HepG2 (cell line): ENCODE measurements around the gene SF3A2. TPM values are rescaled to one million over a fixed set of nuclear protein-coding genes. Genes with fewer than 3 reads are reported as not detected.

ENCODE experiments used
- CAMTA2 ChIP-seq: sonication (generic); formaldehyde crosslinking; IDR thresholded peaks from 2 replicates; pipeline ENCODE4 v1.4.0; 2020; ENCODE audit warnings: mild to moderate bottlenecking, missing genetic modification reagents, borderline replicate concordance
- DPF2 ChIP-seq: sonication (generic); formaldehyde crosslinking; IDR thresholded peaks from 2 replicates; pipeline ENCODE4 v1.4.0; 2020; ENCODE audit warnings: mild to moderate bottlenecking, low read depth, missing genetic modification reagents, borderline replicate concordance
- FOXC1 ChIP-seq: sonication (generic); formaldehyde crosslinking; IDR thresholded peaks from 2 replicates; pipeline ENCODE4 v1.8.0; 2022; ENCODE audit warnings: mild to moderate bottlenecking, missing genetic modification reagents, borderline replicate concordance
- GTF3A ChIP-seq: sonication (generic); formaldehyde crosslinking; conservative IDR thresholded peaks from 2 replicates; pipeline ENCODE4 v1.4.0; 2020; ENCODE audit warnings: mild to moderate bottlenecking, missing genetic modification reagents
- HDAC2 ChIP-seq: sonication (generic); formaldehyde crosslinking; IDR thresholded peaks from 2 replicates; pipeline ENCODE4 v1.4.0; 2020; ENCODE audit warnings: missing genetic modification reagents
- MNT ChIP-seq: fragments of 450-650 bp; IDR thresholded peaks from 2 replicates; pipeline ENCODE4 v1.6.1; 2016
- NFATC3 ChIP-seq: sonication (generic); formaldehyde crosslinking; IDR thresholded peaks from 2 replicates; pipeline ENCODE4 v1.5.1; 2020; ENCODE audit warnings: mild to moderate bottlenecking, missing genetic modification reagents
- NFKBIZ ChIP-seq: IDR thresholded peaks from 2 replicates; pipeline ENCODE4 v1.6.1; 2018; ENCODE audit warnings: missing genetic modification reagents, missing compliant biosample characterization
- PRDM4 ChIP-seq: sonication (generic); formaldehyde crosslinking; IDR thresholded peaks from 2 replicates; pipeline ENCODE4 v1.9.0; 2021; ENCODE audit warnings: missing genetic modification reagents, borderline replicate concordance
- REPIN1 ChIP-seq: sonication (generic); formaldehyde crosslinking; IDR thresholded peaks from 2 replicates; pipeline ENCODE4 v1.8.0; 2022; ENCODE audit warnings: missing genetic modification reagents, low read depth, mild to moderate bottlenecking, borderline replicate concordance
- RFX5 ChIP-seq: IDR thresholded peaks from 2 replicates; pipeline ENCODE4 v1.6.1; 2011; ENCODE audit warnings: low read depth, low read length, improper control_type of control experiment
- RORA ChIP-seq: sonication (generic); formaldehyde crosslinking; IDR thresholded peaks from 2 replicates; pipeline ENCODE4 v1.5.0; 2020; ENCODE audit warnings: mild to moderate bottlenecking, missing genetic modification reagents, moderate library complexity
- SNAPC2 ChIP-seq: sonication (generic); formaldehyde crosslinking; IDR thresholded peaks from 2 replicates; pipeline ENCODE4 v1.8.1; 2022; ENCODE audit warnings: mild to moderate bottlenecking, missing genetic modification reagents
- TOPORS ChIP-seq: sonication (generic); formaldehyde crosslinking; IDR thresholded peaks from 2 replicates; pipeline ENCODE4 v1.8.0; 2023; ENCODE audit warnings: mild to moderate bottlenecking, missing genetic modification reagents
- ZNF235 ChIP-seq: sonication (generic); formaldehyde crosslinking; IDR thresholded peaks from 2 replicates; pipeline ENCODE4 v1.8.1; 2023; ENCODE audit warnings: mild to moderate bottlenecking, missing genetic modification reagents, borderline replicate concordance
- ZNF329 ChIP-seq: sonication (generic); formaldehyde crosslinking; IDR thresholded peaks from 2 replicates; pipeline ENCODE4 v1.9.0; 2021; ENCODE audit warnings: low read depth, mild to moderate bottlenecking, missing genetic modification reagents
- ZNF382 ChIP-seq: sonication (generic); formaldehyde crosslinking; IDR thresholded peaks from 2 replicates; pipeline ENCODE4 v1.5.0; 2020; ENCODE audit warnings: missing genetic modification reagents, mild to moderate bottlenecking, borderline replicate concordance
- ZNF580 ChIP-seq: IDR thresholded peaks from 2 replicates; pipeline ENCODE4 v1.6.1; 2016; ENCODE audit warnings: low read depth, borderline replicate concordance
- ZNF772 ChIP-seq: sonication (generic); formaldehyde crosslinking; IDR thresholded peaks from 2 replicates; pipeline ENCODE4 v1.5.0; 2020; ENCODE audit warnings: mild to moderate bottlenecking, missing genetic modification reagents
- ZNF790 ChIP-seq: sonication (generic); formaldehyde crosslinking; IDR thresholded peaks from 2 replicates; pipeline ENCODE4 v1.8.0; 2022; ENCODE audit warnings: missing genetic modification reagents, mild to moderate bottlenecking, borderline replicate concordance
- ZSCAN30 ChIP-seq: sonication (generic); formaldehyde crosslinking; IDR thresholded peaks from 2 replicates; pipeline ENCODE4 v1.5.0; 2020; ENCODE audit warnings: mild to moderate bottlenecking, missing genetic modification reagents
- polyA plus RNA-seq, 8 experiments: library from polyadenylated mRNA; depleted of rRNA in 3 of 8; stranded (reverse) in 7 of 8; unstranded in 1 of 8; fragments of >200 nt; fragmentation: Illumina TruSeq in 4 of 8; extraction: Trizol in 4 of 8; gene quantifications; 2 replicates each; pipeline versions ENCODE4 v1.2.1 to v1.2.3, GENCODE V29; 2011 to 2016; ENCODE audit warnings: low read depth in 4 of 8, missing spikeins in 1 of 8, mixed read lengths in 1 of 8; ENCODE audit not compliant: insufficient read depth in 1 of 8
- total RNA-seq, 5 experiments: library from RNA; depleted of rRNA; stranded (reverse); fragments of >200 nt; fragmentation: Illumina TruSeq; extraction: Trizol; gene quantifications; 2 replicates each; pipeline ENCODE4 v1.2.3, GENCODE V29; 2016; ENCODE audit warnings: low read depth in 1 of 5
- TF ChIP-seq, protein P1 (sequence below): sonication (generic); formaldehyde crosslinking; IDR thresholded peaks from 2 replicates; pipeline ENCODE4 v1.4.0; 2020; ENCODE audit warnings: missing genetic modification reagents
- TF ChIP-seq, protein P2 (sequence below): sonication (generic); formaldehyde crosslinking; IDR thresholded peaks from 2 replicates; pipeline ENCODE4 v1.8.1; 2022; ENCODE audit warnings: low read depth, mild to moderate bottlenecking, missing genetic modification reagents

Gene SF3A2
- total and polyA plus RNA-seq, 2 of the 13 experiments (the other 11 are each of a cell fraction or from before 2014, with no cell fraction given): 8.6 to 8.8 TPM

DNA sequence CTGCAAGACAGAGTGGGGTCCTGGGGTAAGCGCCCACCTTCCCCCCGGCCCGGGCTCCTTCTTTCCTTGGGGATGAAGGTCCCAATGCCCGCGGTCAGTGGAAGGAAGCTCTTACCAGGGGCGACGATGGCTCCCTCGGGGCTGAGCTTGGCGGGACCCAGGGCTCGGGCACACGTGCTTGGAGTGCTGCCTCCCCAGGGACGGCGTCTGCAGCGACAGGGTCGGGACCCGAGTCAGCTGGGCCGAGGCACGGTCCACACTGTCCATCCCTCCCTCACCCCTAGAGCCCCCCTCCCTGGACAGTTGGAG, 16.1 kb downstream of the SF3A2 start (continued):
- TF ChIP-seq, protein P1, sequence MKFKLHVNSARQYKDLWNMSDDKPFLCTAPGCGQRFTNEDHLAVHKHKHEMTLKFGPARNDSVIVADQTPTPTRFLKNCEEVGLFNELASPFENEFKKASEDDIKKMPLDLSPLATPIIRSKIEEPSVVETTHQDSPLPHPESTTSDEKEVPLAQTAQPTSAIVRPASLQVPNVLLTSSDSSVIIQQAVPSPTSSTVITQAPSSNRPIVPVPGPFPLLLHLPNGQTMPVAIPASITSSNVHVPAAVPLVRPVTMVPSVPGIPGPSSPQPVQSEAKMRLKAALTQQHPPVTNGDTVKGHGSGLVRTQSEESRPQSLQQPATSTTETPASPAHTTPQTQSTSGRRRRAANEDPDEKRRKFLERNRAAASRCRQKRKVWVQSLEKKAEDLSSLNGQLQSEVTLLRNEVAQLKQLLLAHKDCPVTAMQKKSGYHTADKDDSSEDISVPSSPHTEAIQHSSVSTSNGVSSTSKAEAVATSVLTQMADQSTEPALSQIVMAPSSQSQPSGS (CRISPR knock-in tag): no peak
- TF ChIP-seq ZNF382 (CRISPR knock-in tag): no peak
- TF ChIP-seq ZNF790: no peak
- TF ChIP-seq GTF3A: no peak
- no peak for TF ChIP-seq SNAPC2 (CRISPR knock-in tag)
- no peak for TF ChIP-seq TOPORS (CRISPR knock-in tag)
- TF ChIP-seq MNT: no peak
- TF ChIP-seq NFKBIZ (CRISPR knock-in tag): no peak
- no peak for TF ChIP-seq NFATC3 (CRISPR knock-in tag)
- TF ChIP-seq PRDM4: no peak
- TF ChIP-seq RORA (CRISPR knock-in tag): no peak
- peak; percentile 19; the same call in 1 of the 2 replicates for TF ChIP-seq ZNF580 (CRISPR knock-in tag)
- no peak for TF ChIP-seq DPF2 (CRISPR knock-in tag)
- TF ChIP-seq FOXC1 (CRISPR knock-in tag): no peak
- TF ChIP-seq ZNF235 (CRISPR knock-in tag): no peak
- TF ChIP-seq, protein P2, sequence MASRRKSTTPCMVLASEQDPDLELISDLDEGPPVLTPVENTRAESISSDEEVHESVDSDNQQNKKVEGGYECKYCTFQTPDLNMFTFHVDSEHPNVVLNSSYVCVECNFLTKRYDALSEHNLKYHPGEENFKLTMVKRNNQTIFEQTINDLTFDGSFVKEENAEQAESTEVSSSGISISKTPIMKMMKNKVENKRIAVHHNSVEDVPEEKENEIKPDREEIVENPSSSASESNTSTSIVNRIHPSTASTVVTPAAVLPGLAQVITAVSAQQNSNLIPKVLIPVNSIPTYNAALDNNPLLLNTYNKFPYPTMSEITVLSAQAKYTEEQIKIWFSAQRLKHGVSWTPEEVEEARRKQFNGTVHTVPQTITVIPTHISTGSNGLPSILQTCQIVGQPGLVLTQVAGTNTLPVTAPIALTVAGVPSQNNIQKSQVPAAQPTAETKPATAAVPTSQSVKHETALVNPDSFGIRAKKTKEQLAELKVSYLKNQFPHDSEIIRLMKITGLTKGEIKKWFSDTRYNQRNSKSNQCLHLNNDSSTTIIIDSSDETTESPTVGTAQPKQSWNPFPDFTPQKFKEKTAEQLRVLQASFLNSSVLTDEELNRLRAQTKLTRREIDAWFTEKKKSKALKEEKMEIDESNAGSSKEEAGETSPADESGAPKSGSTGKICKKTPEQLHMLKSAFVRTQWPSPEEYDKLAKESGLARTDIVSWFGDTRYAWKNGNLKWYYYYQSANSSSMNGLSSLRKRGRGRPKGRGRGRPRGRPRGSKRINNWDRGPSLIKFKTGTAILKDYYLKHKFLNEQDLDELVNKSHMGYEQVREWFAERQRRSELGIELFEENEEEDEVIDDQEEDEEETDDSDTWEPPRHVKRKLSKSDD (CRISPR knock-in tag): no peak
- no peak for TF ChIP-seq RFX5
- TF ChIP-seq ZSCAN30: no peak
- no peak for TF ChIP-seq HDAC2
- no peak for TF ChIP-seq CAMTA2 (CRISPR knock-in tag)
- 0 out of 2 replicates have a peak, but pooled peaks have one; percentile 70 for TF ChIP-seq ZNF772 (CRISPR knock-in tag)
- TF ChIP-seq REPIN1: no peak
- no peak for TF ChIP-seq ZNF329 (CRISPR knock-in tag)
